Measurements from ENCODE around the gene LEPROT. TPM values are rescaled to one million over a fixed set of nuclear protein-coding genes. Genes with fewer than 3 reads are reported as not detected.
A peak's percentile ranks its signal among the peaks of the same experiment; 100 is the strongest.
"Not testable (repeated sequence)": the region's sequence is repeated elsewhere in the genome, so short reads cannot be mapped to it uniquely, and the experiment has no call there.

The LEPROT gene
- total RNA-seq, 6 experiments from 2014 or later, result 26.6 to 50.2 (median 37.5) TPM

- ATAC-seq (no peak), DNase-seq (no peak)
- Histone ChIP-seq H3K27me3 (no peaks in the 10 kb centered on the region), H3K27ac (no peak overlapping the region), H3K4me1 (peaks cover 0 to 10% (median 0%) of the 10 kb centered on the region in 4 donors), H3K36me3 (no peaks in the 10 kb centered on the region), H3K9me3 (no peaks in the 10 kb centered on the region), H3K4me3 (no peak overlapping the region)
- intact Hi-C loops (cut with DNase I), result no loop called here
- TF ChIP-seq POLR2A (IDR thresholded peaks at IDR 0.05) (no peak), CTCF (IDR thresholded peaks at IDR 0.05) (no peak)
These were observed 36.0 kb downstream of the LEPROT start for GRCh38 chr1:65456481-65456880.

GRCh38 chr1:65457868-65458267 lies 37.4 kb downstream of the LEPROT start:
- H3K27me3 ChIP-seq, result no peaks in the 10 kb centered on the region
- no peak for TF ChIP-seq CTCF (IDR thresholded peaks at IDR 0.05)
- TF ChIP-seq POLR2A (IDR thresholded peaks at IDR 0.05), result no peak
- ATAC-seq (no peak), DNase-seq (no peak)
- no peak overlapping the region for H3K4me3 ChIP-seq
- intact Hi-C loops (cut with DNase I), result no loop called here
- H3K27ac ChIP-seq, result no peak overlapping the region
- peaks cover 0 to 10% (median 0%) of the 10 kb centered on the region in 4 donors for H3K4me1 ChIP-seq
- no peaks in the 10 kb centered on the region for H3K36me3 ChIP-seq
- H3K9me3 ChIP-seq, result no peaks in the 10 kb centered on the region

GRCh38 chr1:65458730-65459396 lies 38.4 kb downstream of the LEPROT start:
- H3K27ac ChIP-seq, result no peak overlapping the region
- no peak overlapping the region for H3K4me3 ChIP-seq
- no peak for DNase-seq
- no peaks in the 10 kb centered on the region for H3K9me3 ChIP-seq
- no peaks in the 10 kb centered on the region for H3K27me3 ChIP-seq
- peak; percentile 47 to 97 (median 70) for ATAC-seq
- WGBS (ENCODE audit: insufficient coverage, low coverage, low lambda C conversion rate, missing lambda C conversion rate), result 32% methylated on average over 2 of the region's 2 CpGs
- intact Hi-C loops (cut with DNase I), result no loop called here
- peaks cover 0 to 10% (median 0%) of the 10 kb centered on the region in 4 donors for H3K4me1 ChIP-seq
- TF ChIP-seq CTCF (IDR thresholded peaks at IDR 0.05), result no peak
- TF ChIP-seq POLR2A (IDR thresholded peaks at IDR 0.05), result no peak
- H3K36me3 ChIP-seq, result no peaks in the 10 kb centered on the region

GRCh38 chr1:65459397-65459768 lies 38.9 kb downstream of the LEPROT start:
- no peaks in the 10 kb centered on the region for H3K36me3 ChIP-seq
- peaks cover 0 to 10% (median 0%) of the 10 kb centered on the region in 4 donors for H3K4me1 ChIP-seq
- no peaks in the 10 kb centered on the region for H3K9me3 ChIP-seq
- WGBS (ENCODE audit: insufficient coverage, low coverage, low lambda C conversion rate, missing lambda C conversion rate), result 83% methylated on average over 1 of the region's 1 CpG
- TF ChIP-seq CTCF (IDR thresholded peaks at IDR 0.05) (peak; percentile 44 to 55 (median 48)), POLR2A (IDR thresholded peaks at IDR 0.05) (no peak)
- no peak overlapping the region for H3K27ac ChIP-seq
- no peaks in the 10 kb centered on the region for H3K27me3 ChIP-seq
- no peak overlapping the region for H3K4me3 ChIP-seq
- DNase-seq, result no peak
- peak; percentile 76 to 85 (median 83) for ATAC-seq
- intact Hi-C loops (cut with DNase I), result no loop called here

- H3K36me3 ChIP-seq; H3K4me3 ChIP-seq; H3K9me3 ChIP-seq; H3K27ac ChIP-seq; H3K27me3 ChIP-seq; DNase-seq; intact Hi-C loops (cut with DNase I); ATAC-seq: not testable (repeated sequence)
- H3K4me1 ChIP-seq, result peaks cover 0 to 27% (median 10%) of the 10 kb centered on the region in 4 donors
- 100% methylated on average over 1 of the region's 1 CpG for WGBS (ENCODE audit: insufficient coverage, low coverage, low lambda C conversion rate, missing lambda C conversion rate)
These were observed 45.4 kb downstream of the LEPROT start for GRCh38 chr1:65465837-65466236.

All from right lobe of liver (tissue), 6 donors.